Measurements from ENCODE around the gene PILRB.
A peak's percentile ranks its signal among the peaks of the same experiment; 100 is the strongest.

The PILRB gene

GRCh38 chr7:100407285-100408180, 49.6 kb downstream of the PILRB start:
- Histone ChIP-seq H3K4me1 (peaks cover 23% of the 10 kb centered on the region), H3K4me2 (peak overlapping the region; percentile 52)

GRCh38 chr7:100411101-100411500, 53.2 kb downstream of the PILRB start:
- Histone ChIP-seq H4K20me1 (no peaks in the 10 kb centered on the region), H3K9me3 (no peaks in the 10 kb centered on the region), H3K27me3 (no peaks in the 10 kb centered on the region), H3K4me3 (no peak overlapping the region), H3K4me2 (peak overlapping the region; percentile 49), H3K4me1 (peaks cover 29% of the 10 kb centered on the region), H3K27ac (no peak overlapping the region), H3K9ac (no peak overlapping the region), H3K36me3 (no peaks in the 10 kb centered on the region)
- no peak for TF ChIP-seq Cebpa-rat (IDR thresholded peaks at IDR 0.05)

More at GRCh38 chr7:100407285-100408180, 49.6 kb downstream of the PILRB start:
- H3K27ac ChIP-seq: no peak overlapping the region
- H3K9ac ChIP-seq: no peak overlapping the region
- H3K36me3 ChIP-seq: no peaks in the 10 kb centered on the region
- H3K27me3 ChIP-seq: no peaks in the 10 kb centered on the region
- no peaks in the 10 kb centered on the region for H3K9me3 ChIP-seq
- TF ChIP-seq Cebpa-rat (IDR thresholded peaks at IDR 0.05): no peak
- H3K4me3 ChIP-seq: no peak overlapping the region
- H4K20me1 ChIP-seq: no peaks in the 10 kb centered on the region

GRCh38 chr7:100413346-100413745, 55.4 kb downstream of the PILRB start:
- Histone ChIP-seq H4K20me1 (no peaks in the 10 kb centered on the region), H3K4me2 (no peak overlapping the region), H3K9ac (no peak overlapping the region), H3K36me3 (no peaks in the 10 kb centered on the region), H3K4me1 (peaks cover 19% of the 10 kb centered on the region), H3K27ac (no peak overlapping the region), H3K9me3 (no peaks in the 10 kb centered on the region), H3K4me3 (no peak overlapping the region), H3K27me3 (no peaks in the 10 kb centered on the region)
- no peak for TF ChIP-seq Cebpa-rat (IDR thresholded peaks at IDR 0.05)

- Histone ChIP-seq H3K9me3 (no peaks in the 10 kb centered on the region), H3K9ac (no peak overlapping the region), H3K4me1 (peaks cover 20% of the 10 kb centered on the region), H3K4me2 (no peak overlapping the region), H3K36me3 (no peaks in the 10 kb centered on the region), H3K4me3 (no peak overlapping the region), H3K27me3 (no peaks in the 10 kb centered on the region), H3K27ac (no peak overlapping the region), H4K20me1 (no peaks in the 10 kb centered on the region)
- no peak for TF ChIP-seq Cebpa-rat (IDR thresholded peaks at IDR 0.05)
Observed at GRCh38 chr7:100413889-100414288, 56.0 kb downstream of the PILRB start.

GRCh38 chr7:100415448-100415847, 57.5 kb downstream of the PILRB start:
- Histone ChIP-seq H3K9ac (no peak overlapping the region), H3K4me2 (no peak overlapping the region), H3K9me3 (no peaks in the 10 kb centered on the region), H3K4me3 (no peak overlapping the region), H3K27ac (no peak overlapping the region), H4K20me1 (no peaks in the 10 kb centered on the region), H3K36me3 (no peaks in the 10 kb centered on the region), H3K4me1 (peaks cover 24% of the 10 kb centered on the region), H3K27me3 (no peaks in the 10 kb centered on the region)
- TF ChIP-seq Cebpa-rat (IDR thresholded peaks at IDR 0.05): no peak

All from BLaER1 (cell line).